SK-N-SH (cell line): ENCODE data around the gene CDKN1A. TPM values are rescaled to one million over a fixed set of nuclear protein-coding genes. Genes with fewer than 3 reads are reported as not detected.

Experiments used
- CTCF ChIA-PET: fragments of 300-600, 350-600 bp; formaldehyde crosslinking; extraction: SDS; loops from one replicate; lab custom pipeline; 2021; lab: Yijun Ruan, JAX
- POLR2A ChIA-PET: fragments of 350-600 bp; sonication (Branson Sonifier 250); formaldehyde crosslinking; extraction: SDS; loops from one replicate; lab custom pipeline; 2020; ENCODE audit warnings: antibody characterized with exemption, inconsistent platforms; lab: Yijun Ruan, JAX
- DNase-seq: peaks from one replicate; pipeline ENCODE4 v3.0.0; 2012
- H2AFZ ChIP-seq: fragments of 200-600 bp; sonication (generic); 2 replicates; pipeline ENCODE4 v1.8.1; 2016; ENCODE audit warnings: antibody characterized with exemption, mild to moderate bottlenecking, low read depth
- H3F3A ChIP-seq: fragments of 200-600 bp; sonication (generic); replicated peaks from 2 replicates; pipeline ENCODE3; 2016; ENCODE audit warnings: antibody characterized with exemption, mild to moderate bottlenecking; ENCODE audit not compliant: insufficient read depth
- H3K27ac ChIP-seq, 2 experiments: fragments of 200-500 bp in 1 of 2; fragments of 200-600 bp in 1 of 2; sonication (Bioruptor generic) in 1 of 2; sonication (generic), shearing (Covaris generic) in 1 of 2; 2 replicates each; pipeline versions ENCODE4 v1.5.1 to v1.6.1; 2014 to 2016; ENCODE audit warnings: low read depth in 2 of 2, inconsistent platforms in 1 of 2, low read length in 1 of 2, mild to moderate bottlenecking in 1 of 2, mixed read lengths in 1 of 2
- H3K27me3 ChIP-seq: fragments of 200-600 bp; sonication (generic), shearing (Covaris generic); 2 replicates; pipeline ENCODE4 v1.6.1; 2016; ENCODE audit warnings: mixed run types; ENCODE audit not compliant: insufficient read depth
- H3K36me3 ChIP-seq, 2 experiments: fragments of 200-500 bp in 1 of 2; fragments of 200-600 bp in 1 of 2; sonication (Bioruptor generic) in 1 of 2; sonication (generic) in 1 of 2; replicated peaks in 1 of 2; 2 replicates each; pipeline versions ENCODE3 to v1.5.1; 2014 to 2016; ENCODE audit warnings: low read length in 1 of 2, mild to moderate bottlenecking in 1 of 2; ENCODE audit not compliant: insufficient read depth in 2 of 2, control insufficient read depth in 1 of 2
- H3K4me1 ChIP-seq, 2 experiments: fragments of 200-500 bp in 1 of 2; fragments of 200-600 bp in 1 of 2; sonication (Bioruptor generic) in 1 of 2; sonication (generic), shearing (Covaris generic) in 1 of 2; 2 replicates each; pipeline versions ENCODE4 v1.5.1 to v1.6.1; 2014 to 2016; ENCODE audit warnings: low read depth in 1 of 2, low read length in 1 of 2, mixed run types in 1 of 2; ENCODE audit not compliant: insufficient read depth in 2 of 2, control insufficient read depth in 1 of 2
- H3K4me2 ChIP-seq: fragments of 200-600 bp; sonication (generic), shearing (Covaris generic); 2 replicates; pipeline ENCODE4 v1.6.1; 2017; ENCODE audit warnings: mixed run types
- H3K4me3 ChIP-seq, 2 experiments: fragments of 200-500 bp in 1 of 2; fragments of 200-600 bp in 1 of 2; sonication (Bioruptor generic) in 1 of 2; sonication (generic), shearing (Covaris generic) in 1 of 2; 2 replicates each; pipeline versions ENCODE4 v1.5.1 to v1.8.1; 2014 to 2016; ENCODE audit warnings: low read depth in 2 of 2, inconsistent platforms in 1 of 2, low read length in 1 of 2, mild to moderate bottlenecking in 1 of 2, mixed read lengths in 1 of 2, moderate library complexity in 1 of 2
- H3K79me2 ChIP-seq: fragments of 200-600 bp; sonication (generic); 2 replicates; pipeline ENCODE4 v1.8.1; 2017; ENCODE audit warnings: mild to moderate bottlenecking; ENCODE audit not compliant: insufficient read depth
- H3K9ac ChIP-seq: fragments of 200-600 bp; sonication (generic); 2 replicates; pipeline ENCODE4 v1.6.1; 2017; ENCODE audit warnings: mixed run types
- H3K9me2 ChIP-seq: fragments of 200-600 bp; sonication (generic); 2 replicates; pipeline ENCODE4 v1.6.1; 2017; ENCODE audit warnings: mixed run types
- H3K9me3 ChIP-seq: fragments of 200-600 bp; sonication (generic); 2 replicates; pipeline ENCODE4 v1.6.1; 2017; ENCODE audit warnings: mixed run types, mild to moderate bottlenecking, moderate library complexity
- H4K20me1 ChIP-seq: fragments of 200-600 bp; sonication (generic); 2 replicates; pipeline ENCODE4 v1.6.1; 2017; ENCODE audit warnings: mild to moderate bottlenecking, mixed run types; ENCODE audit not compliant: insufficient read depth
- EP300 ChIP-seq, 2 experiments: IDR thresholded peaks; 2 replicates each; pipeline versions ENCODE4 v1.4.0 to v1.6.1; 2012; ENCODE audit warnings: borderline replicate concordance in 1 of 2, low read depth in 1 of 2, low read length in 1 of 2
- EZH2phosphoT487 ChIP-seq: fragments of 200-600 bp; sonication (generic); IDR thresholded peaks from 2 replicates; pipeline ENCODE4 v1.6.1; 2017; ENCODE audit warnings: low read depth, mixed run types, mild to moderate bottlenecking, antibody characterized with exemption, moderate library complexity, borderline replicate concordance
- FOSL2 ChIP-seq: IDR thresholded peaks from 2 replicates; pipeline ENCODE4 v1.4.0; 2012; ENCODE audit warnings: low read depth, mild to moderate bottlenecking, moderate library complexity, borderline replicate concordance
- GABPA ChIP-seq: IDR thresholded peaks from 2 replicates; pipeline ENCODE4 v1.4.0; 2012; ENCODE audit warnings: low read depth, mild to moderate bottlenecking
- GATA2 ChIP-seq: sonication (generic); formaldehyde crosslinking; IDR thresholded peaks from 2 replicates; pipeline ENCODE4 v1.5.0; 2020; ENCODE audit warnings: mild to moderate bottlenecking, missing genetic modification reagents
- JUND ChIP-seq: IDR thresholded peaks from 2 replicates; pipeline ENCODE4 v1.4.0; 2012
- MEF2A ChIP-seq: IDR thresholded peaks from 2 replicates; pipeline ENCODE4 v1.4.0; 2012; ENCODE audit warnings: low read depth, borderline replicate concordance
- MXI1 ChIP-seq: IDR thresholded peaks from 2 replicates; pipeline ENCODE4 v1.6.1; 2012; ENCODE audit warnings: mild to moderate bottlenecking, low read depth, low read length, improper control_type of control experiment
- POLR2AphosphoS5 ChIP-seq: IDR thresholded peaks from 2 replicates; pipeline ENCODE4 v1.6.1; 2012; ENCODE audit warnings: low read depth, low read length
- RAD21 ChIP-seq: IDR thresholded peaks from 2 replicates; pipeline ENCODE4 v1.6.1; 2012; ENCODE audit warnings: mild to moderate bottlenecking, low read length
- RCOR1 ChIP-seq: fragments of 150-350 bp; IDR thresholded peaks from 2 replicates; pipeline ENCODE4 v1.6.1; 2017; ENCODE audit warnings: antibody characterized with exemption, low read length
- RFX5 ChIP-seq: IDR thresholded peaks from 2 replicates; pipeline ENCODE4 v1.6.1; 2012; ENCODE audit warnings: mild to moderate bottlenecking, improper control_type of control experiment, low read length
- SMC3 ChIP-seq: IDR thresholded peaks from 2 replicates; pipeline ENCODE4 v1.6.1; 2012; ENCODE audit warnings: low read depth, low read length, improper control_type of control experiment
- TAF1 ChIP-seq: IDR thresholded peaks from 2 replicates; pipeline ENCODE4 v1.6.1; 2012; ENCODE audit warnings: low read depth, mild to moderate bottlenecking, low read length, moderate library complexity, borderline replicate concordance
- USF1 ChIP-seq: IDR thresholded peaks from 2 replicates; pipeline ENCODE4 v1.4.0; 2012; ENCODE audit warnings: low read depth, borderline replicate concordance
- ZBTB33 ChIP-seq: IDR thresholded peaks from 2 replicates; pipeline ENCODE4 v1.4.0; 2012; ENCODE audit warnings: low read depth, borderline replicate concordance
- WGBS: methylation state at CpG from one replicate; pipeline ENCODE4 v1.1.6; 2017; ENCODE audit warnings: low lambda C conversion rate; 5-methylcytosine and 5-hydroxymethylcytosine counted together
- polyA plus RNA-seq, 3 experiments: library from polyadenylated mRNA; depleted of rRNA; stranded (reverse); fragments of >200 nt; gene quantifications; 2 replicates each; pipeline ENCODE4 v1.2.3, GENCODE V29; 2012
- TF ChIP-seq, protein P1 (sequence below): IDR thresholded peaks from 2 replicates; pipeline ENCODE4 v1.4.0; 2012; ENCODE audit warnings: low read depth
- TF ChIP-seq, protein P2 (sequence below): fragments of 150-350 bp; IDR thresholded peaks from 2 replicates; pipeline ENCODE4 v1.6.1; 2016; ENCODE audit warnings: mild to moderate bottlenecking, low read depth, low read length
- TF ChIP-seq, protein P3 (sequence below): IDR thresholded peaks from 2 replicates; pipeline ENCODE4 v1.6.1; 2012; ENCODE audit warnings: mild to moderate bottlenecking, low read depth, low read length, moderate library complexity

The CDKN1A gene
- polyA plus RNA-seq, 1 of the 3 experiments (the other 2 are of a cell fraction): 747 TPM

GRCh38 chr6:36702656-36703055, 24.1 kb downstream of the CDKN1A start:
- H3K9me3 ChIP-seq: no peaks in the 10 kb centered on the region
- H3K4me1 ChIP-seq: no peaks in the 10 kb centered on the region; a peak in 1 of 4 replicates
- H3K4me2 ChIP-seq: no peak overlapping the region
- no peaks in the 10 kb centered on the region for H3K27me3 ChIP-seq
- no peaks in the 10 kb centered on the region for H3K79me2 ChIP-seq
- H3K9ac ChIP-seq: no peak overlapping the region
- 85% methylated on average over 3 of the region's 3 CpGs for WGBS
- H4K20me1 ChIP-seq: no peaks in the 10 kb centered on the region
- ChIA-PET CTCF (interaction anchor here (1.0 to 2.7 kb wide), 3 partner anchors 10 to 88 kb away, joined by 3 to 6 read pairs (median 4); no protein-coding TSS in a partner anchor), POLR2A (no interaction called here)
- TF ChIP-seq JUND (no peak), POLR2AphosphoS5 (no peak), GABPA (no peak), EP300 (IDR thresholded peaks at IDR 0.05; ENCODE audit: borderline replicate concordance in 1 of 2, low read depth in 1 of 2, low read length in 1 of 2) (no peak), RCOR1 (no peak), TAF1 (no peak), GATA2 (CRISPR knock-in tag) (no peak), MEF2A (no peak), EZH2phosphoT487 (no peak)
- TF ChIP-seq, protein P1, sequence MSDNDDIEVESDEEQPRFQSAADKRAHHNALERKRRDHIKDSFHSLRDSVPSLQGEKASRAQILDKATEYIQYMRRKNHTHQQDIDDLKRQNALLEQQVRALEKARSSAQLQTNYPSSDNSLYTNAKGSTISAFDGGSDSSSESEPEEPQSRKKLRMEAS: no peak
- no peak for DNase-seq
- no peak overlapping the region for H2AFZ ChIP-seq
- no peaks in the 10 kb centered on the region for H3F3A ChIP-seq
- H3K27ac ChIP-seq: no peak overlapping the region
- H3K4me3 ChIP-seq: no peak overlapping the region
- no peaks in the 10 kb centered on the region for H3K9me2 ChIP-seq
- H3K36me3 ChIP-seq: no peaks in the 10 kb centered on the region

- no peaks in the 10 kb centered on the region for H3K36me3 ChIP-seq
- no peaks in the 10 kb centered on the region for H3K9me2 ChIP-seq
- ChIA-PET POLR2A (no interaction called here), CTCF (interaction anchor here (0.6 to 2.7 kb wide), 5 partner anchors 11 to 88 kb away, joined by 3 to 6 read pairs (median 3); no protein-coding TSS in a partner anchor)
- H4K20me1 ChIP-seq: no peaks in the 10 kb centered on the region
- H2AFZ ChIP-seq: no peak overlapping the region
- DNase-seq: no peak
- no peak overlapping the region for H3K4me2 ChIP-seq
- no peaks in the 10 kb centered on the region for H3K79me2 ChIP-seq
- H3K9me3 ChIP-seq: no peaks in the 10 kb centered on the region
- no peak overlapping the region for H3K9ac ChIP-seq
- H3K4me3 ChIP-seq: no peak overlapping the region
- H3F3A ChIP-seq: no peaks in the 10 kb centered on the region
- WGBS: 68% methylated on average over 5 of the region's 5 CpGs
- H3K27me3 ChIP-seq: no peaks in the 10 kb centered on the region
- TF ChIP-seq TAF1: no peak
- no peak for TF ChIP-seq GATA2 (CRISPR knock-in tag)
- TF ChIP-seq ZBTB33: no peak
- TF ChIP-seq, protein P2, sequence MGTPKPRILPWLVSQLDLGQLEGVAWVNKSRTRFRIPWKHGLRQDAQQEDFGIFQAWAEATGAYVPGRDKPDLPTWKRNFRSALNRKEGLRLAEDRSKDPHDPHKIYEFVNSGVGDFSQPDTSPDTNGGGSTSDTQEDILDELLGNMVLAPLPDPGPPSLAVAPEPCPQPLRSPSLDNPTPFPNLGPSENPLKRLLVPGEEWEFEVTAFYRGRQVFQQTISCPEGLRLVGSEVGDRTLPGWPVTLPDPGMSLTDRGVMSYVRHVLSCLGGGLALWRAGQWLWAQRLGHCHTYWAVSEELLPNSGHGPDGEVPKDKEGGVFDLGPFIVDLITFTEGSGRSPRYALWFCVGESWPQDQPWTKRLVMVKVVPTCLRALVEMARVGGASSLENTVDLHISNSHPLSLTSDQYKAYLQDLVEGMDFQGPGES: no peak
- no peak for TF ChIP-seq RFX5
- TF ChIP-seq MXI1: no peak
- no peak for TF ChIP-seq USF1
- no peak for TF ChIP-seq RAD21
- TF ChIP-seq SMC3: no peak
- TF ChIP-seq FOSL2: no peak
- TF ChIP-seq, protein P3, sequence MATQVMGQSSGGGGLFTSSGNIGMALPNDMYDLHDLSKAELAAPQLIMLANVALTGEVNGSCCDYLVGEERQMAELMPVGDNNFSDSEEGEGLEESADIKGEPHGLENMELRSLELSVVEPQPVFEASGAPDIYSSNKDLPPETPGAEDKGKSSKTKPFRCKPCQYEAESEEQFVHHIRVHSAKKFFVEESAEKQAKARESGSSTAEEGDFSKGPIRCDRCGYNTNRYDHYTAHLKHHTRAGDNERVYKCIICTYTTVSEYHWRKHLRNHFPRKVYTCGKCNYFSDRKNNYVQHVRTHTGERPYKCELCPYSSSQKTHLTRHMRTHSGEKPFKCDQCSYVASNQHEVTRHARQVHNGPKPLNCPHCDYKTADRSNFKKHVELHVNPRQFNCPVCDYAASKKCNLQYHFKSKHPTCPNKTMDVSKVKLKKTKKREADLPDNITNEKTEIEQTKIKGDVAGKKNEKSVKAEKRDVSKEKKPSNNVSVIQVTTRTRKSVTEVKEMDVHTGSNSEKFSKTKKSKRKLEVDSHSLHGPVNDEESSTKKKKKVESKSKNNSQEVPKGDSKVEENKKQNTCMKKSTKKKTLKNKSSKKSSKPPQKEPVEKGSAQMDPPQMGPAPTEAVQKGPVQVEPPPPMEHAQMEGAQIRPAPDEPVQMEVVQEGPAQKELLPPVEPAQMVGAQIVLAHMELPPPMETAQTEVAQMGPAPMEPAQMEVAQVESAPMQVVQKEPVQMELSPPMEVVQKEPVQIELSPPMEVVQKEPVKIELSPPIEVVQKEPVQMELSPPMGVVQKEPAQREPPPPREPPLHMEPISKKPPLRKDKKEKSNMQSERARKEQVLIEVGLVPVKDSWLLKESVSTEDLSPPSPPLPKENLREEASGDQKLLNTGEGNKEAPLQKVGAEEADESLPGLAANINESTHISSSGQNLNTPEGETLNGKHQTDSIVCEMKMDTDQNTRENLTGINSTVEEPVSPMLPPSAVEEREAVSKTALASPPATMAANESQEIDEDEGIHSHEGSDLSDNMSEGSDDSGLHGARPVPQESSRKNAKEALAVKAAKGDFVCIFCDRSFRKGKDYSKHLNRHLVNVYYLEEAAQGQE: no peak
- no peak overlapping the region for H3K27ac ChIP-seq
- H3K4me1 ChIP-seq: no peaks in the 10 kb centered on the region; a peak in 1 of 4 replicates
These were observed 24.6 kb downstream of the CDKN1A start for GRCh38 chr6:36703081-36703606.
